Uterus (tissue), 4 donors: ENCODE results near the gene TXNL4A. TPM values are rescaled to one million over a fixed set of nuclear protein-coding genes. Genes with fewer than 3 reads are reported as not detected.

Source experiments
- DNase-seq, 2 donors: peaks; one replicate each; pipeline ENCODE4 v3.0.0-alpha.2; 2019 to 2020
- H3K27ac ChIP-seq, 2 donors: fragments of 200-600 bp; sonication (generic); 1 replicate in 1 of 2; 2 replicates in 1 of 2; pipeline ENCODE4 v1.5.1; 2016 to 2018
- H3K27me3 ChIP-seq, 2 donors: fragments of 200-600 bp; sonication (generic); one replicate each; pipeline ENCODE4 v1.5.1; 2018 to 2019; ENCODE audit warnings: control low read depth in 1 of 2
- H3K36me3 ChIP-seq, 2 donors: fragments of 200-600 bp; sonication (generic); one replicate each; pipeline ENCODE4 v1.5.1; 2019; ENCODE audit warnings: control low read depth in 1 of 2
- H3K4me1 ChIP-seq, 2 donors: fragments of 200-600 bp; sonication (generic); one replicate each; pipeline ENCODE4 v1.5.1; 2018 to 2019; ENCODE audit warnings: control low read depth in 1 of 2
- H3K4me3 ChIP-seq, 2 donors: fragments of 200-600 bp; sonication (generic); 1 replicate in 1 of 2; 2 replicates in 1 of 2; pipeline ENCODE4 v1.5.1; 2018 to 2019; ENCODE audit warnings: mild to moderate bottlenecking in 1 of 2
- H3K9me3 ChIP-seq, 2 donors: fragments of 200-600 bp; sonication (generic); one replicate each; pipeline ENCODE4 v1.5.1; 2019; ENCODE audit warnings: control low read depth in 1 of 2
- POLR2A ChIP-seq, 2 donors: fragments of 450-650 bp; IDR thresholded peaks; one replicate each; pipeline ENCODE4 v1.6.1; 2016; ENCODE audit warnings: antibody characterized with exemption in 2 of 2, mild to moderate bottlenecking in 1 of 2, moderate library complexity in 1 of 2
- intact Hi-C: fragments of 100-400 bp; cut with DNase I; formaldehyde crosslinking; loops from one replicate; pipeline ENCODE4 v1.15.1; 2023; ENCODE audit warnings: low total_unique reads
- total RNA-seq, 4 donors: library from RNA; depleted of rRNA in 3 of 4; stranded (reverse); fragments of >200 nt in 3 of 4; gene quantifications; one replicate each; pipeline versions ENCODE4 v1.1.0 to v1.2.4, GENCODE V29; 2014 to 2023
- TF ChIP-seq, protein P1 (sequence below), 4 experiments: fragments of 200-600 bp in 2 of 4; fragments of 450-650 bp in 2 of 4; sonication (generic) in 2 of 4; IDR thresholded peaks; one replicate each; pipeline ENCODE4 v1.5.1; 2016 to 2019; ENCODE audit warnings: antibody characterized with exemption in 4 of 4, mild to moderate bottlenecking in 2 of 4, moderate library complexity in 1 of 4
- donor health status: DM: yes; HTN: yes; CAD: no.

Gene TXNL4A
- total RNA-seq, 4 donors from 2014 or later, result 7.4 to 80.7 (median 34.4) TPM

DNA sequence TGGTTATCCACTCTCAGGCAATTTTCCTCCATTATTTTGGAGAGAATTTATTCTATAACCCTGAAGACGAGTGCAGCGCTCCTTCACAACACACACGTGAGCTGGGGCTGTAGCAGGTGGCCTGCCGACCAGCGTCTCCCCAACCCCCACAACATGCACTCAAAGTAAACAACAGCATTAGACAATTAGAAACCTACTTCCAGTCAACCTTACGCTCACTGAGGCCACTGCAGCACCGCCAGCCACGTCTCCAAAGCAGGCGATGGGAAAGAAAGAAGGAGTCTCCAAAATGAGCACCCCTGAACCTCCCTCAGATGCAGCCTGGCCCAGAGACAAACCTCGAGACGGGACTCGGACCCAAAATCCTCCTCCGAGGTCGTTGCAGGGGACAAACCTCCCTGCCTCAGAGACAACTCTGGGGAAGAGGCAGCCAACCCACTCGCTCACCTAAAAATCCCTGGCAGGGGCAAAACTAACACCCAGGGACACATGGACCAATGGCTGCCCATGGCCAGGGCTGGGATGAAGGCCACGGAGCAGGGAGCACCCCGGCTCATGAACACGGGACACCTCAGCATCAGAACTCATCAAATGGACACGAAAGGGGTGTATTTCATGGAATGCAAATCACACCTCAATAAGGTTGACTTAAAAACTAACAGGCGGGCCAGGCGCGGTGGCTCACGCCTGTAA is 39.5 kb downstream of the TXNL4A start:
- H3K9me3 ChIP-seq, result no peaks in the 10 kb centered on the region
- TF ChIP-seq, protein P1, sequence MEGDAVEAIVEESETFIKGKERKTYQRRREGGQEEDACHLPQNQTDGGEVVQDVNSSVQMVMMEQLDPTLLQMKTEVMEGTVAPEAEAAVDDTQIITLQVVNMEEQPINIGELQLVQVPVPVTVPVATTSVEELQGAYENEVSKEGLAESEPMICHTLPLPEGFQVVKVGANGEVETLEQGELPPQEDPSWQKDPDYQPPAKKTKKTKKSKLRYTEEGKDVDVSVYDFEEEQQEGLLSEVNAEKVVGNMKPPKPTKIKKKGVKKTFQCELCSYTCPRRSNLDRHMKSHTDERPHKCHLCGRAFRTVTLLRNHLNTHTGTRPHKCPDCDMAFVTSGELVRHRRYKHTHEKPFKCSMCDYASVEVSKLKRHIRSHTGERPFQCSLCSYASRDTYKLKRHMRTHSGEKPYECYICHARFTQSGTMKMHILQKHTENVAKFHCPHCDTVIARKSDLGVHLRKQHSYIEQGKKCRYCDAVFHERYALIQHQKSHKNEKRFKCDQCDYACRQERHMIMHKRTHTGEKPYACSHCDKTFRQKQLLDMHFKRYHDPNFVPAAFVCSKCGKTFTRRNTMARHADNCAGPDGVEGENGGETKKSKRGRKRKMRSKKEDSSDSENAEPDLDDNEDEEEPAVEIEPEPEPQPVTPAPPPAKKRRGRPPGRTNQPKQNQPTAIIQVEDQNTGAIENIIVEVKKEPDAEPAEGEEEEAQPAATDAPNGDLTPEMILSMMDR (IDR thresholded peaks at IDR 0.05), result no peak
- TF ChIP-seq POLR2A (IDR thresholded peaks at IDR 0.05), result no peak
- H3K4me1 ChIP-seq, result peaks cover 0 to 10% of the 10 kb centered on the region in 2 donors
- H3K36me3 ChIP-seq, result no peaks in the 10 kb centered on the region
- H3K27me3 ChIP-seq, result no peaks in the 10 kb centered on the region
- intact Hi-C loops, result no loop called here
- no peak overlapping the region for H3K27ac ChIP-seq
- no peak overlapping the region for H3K4me3 ChIP-seq
- DNase-seq, result no peak

- TF ChIP-seq, protein P1 (IDR thresholded peaks at IDR 0.05), result no peak
- no peak for TF ChIP-seq POLR2A (IDR thresholded peaks at IDR 0.05)
- Histone ChIP-seq H3K27me3 (no peaks in the 10 kb centered on the region), H3K27ac (no peak overlapping the region), H3K9me3 (no peaks in the 10 kb centered on the region), H3K36me3 (no peaks in the 10 kb centered on the region), H3K4me3 (no peak overlapping the region), H3K4me1 (peaks cover 0 to 10% of the 10 kb centered on the region in 2 donors)
- intact Hi-C loops, result no loop called here
- no peak for DNase-seq
These were observed 40.3 kb downstream of the TXNL4A start for GRCh38 chr18:79947881-79948610.

GRCh38 chr18:79947054-79947755 is 41.2 kb downstream of the TXNL4A start:
- no peaks in the 10 kb centered on the region for H3K27me3 ChIP-seq
- no peak for DNase-seq
- no peaks in the 10 kb centered on the region for H3K36me3 ChIP-seq
- intact Hi-C loops, result no loop called here
- no peak for TF ChIP-seq POLR2A (IDR thresholded peaks at IDR 0.05)
- TF ChIP-seq, protein P1 (IDR thresholded peaks at IDR 0.05), result no peak
- H3K4me3 ChIP-seq, result no peak overlapping the region
- peaks cover 0 to 10% of the 10 kb centered on the region in 2 donors for H3K4me1 ChIP-seq
- H3K27ac ChIP-seq, result no peak overlapping the region
- H3K9me3 ChIP-seq, result no peaks in the 10 kb centered on the region

DNA sequence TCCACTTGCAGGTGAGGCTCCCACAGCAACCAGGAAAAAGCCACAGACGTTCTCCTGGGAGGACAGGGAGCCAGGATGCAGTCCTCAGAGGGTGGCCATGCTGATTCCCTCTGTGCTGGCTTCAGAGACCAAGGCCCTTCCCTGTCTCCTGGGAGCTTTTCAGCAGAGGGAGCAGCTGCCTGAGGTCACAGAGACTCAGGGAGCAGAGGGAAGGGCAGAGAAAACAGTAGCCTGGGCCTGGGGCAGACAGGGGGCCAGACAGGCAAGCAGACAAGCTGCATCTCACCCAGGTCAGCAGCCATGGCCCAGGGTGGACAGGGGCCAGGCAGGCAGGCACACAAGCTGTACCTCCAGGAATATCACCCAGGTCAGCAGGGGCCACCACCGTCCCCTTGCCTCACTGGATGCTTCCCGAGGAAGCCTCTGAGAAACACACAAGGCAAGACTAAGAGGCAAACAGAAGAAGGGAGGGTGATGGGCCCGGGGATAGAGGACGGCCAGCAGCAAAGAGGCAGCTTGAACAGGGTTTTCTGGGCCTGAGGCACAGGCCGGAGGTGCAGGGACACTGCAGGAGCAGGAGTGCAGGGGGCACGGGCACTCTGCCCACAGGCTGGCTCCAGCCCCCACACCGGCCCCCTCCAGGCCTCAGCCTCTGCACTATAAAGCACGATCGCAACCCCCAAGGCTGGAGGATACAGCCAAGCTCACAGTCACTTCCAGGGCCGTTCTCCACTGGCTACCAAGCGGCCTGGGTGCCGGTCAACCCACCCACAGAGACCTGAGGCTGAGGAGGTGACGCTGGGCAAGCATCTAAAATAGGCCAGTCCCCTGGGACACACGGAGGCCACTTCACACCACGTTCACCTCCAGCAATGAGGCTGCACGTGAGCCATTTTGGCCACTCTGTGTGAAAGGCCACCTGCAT is 43.0 kb downstream of the TXNL4A start:
- TF ChIP-seq POLR2A (IDR thresholded peaks at IDR 0.05), result no peak
- TF ChIP-seq, protein P1 (IDR thresholded peaks at IDR 0.05), result no peak
- peaks cover 0 to 8% of the 10 kb centered on the region in 2 donors for H3K4me1 ChIP-seq
- no peak overlapping the region for H3K4me3 ChIP-seq
- H3K9me3 ChIP-seq, result no peaks in the 10 kb centered on the region
- intact Hi-C loops, result no loop called here
- H3K27ac ChIP-seq, result no peak overlapping the region
- DNase-seq, result no peak
- H3K36me3 ChIP-seq, result no peaks in the 10 kb centered on the region
- no peaks in the 10 kb centered on the region for H3K27me3 ChIP-seq
